A673 (cell line): Measurements from ENCODE around the gene SPATA16. TPM values are rescaled to one million over a fixed set of nuclear protein-coding genes. Genes with fewer than 3 reads are reported as not detected.

ENCODE experiments used
- BruUV-seq: library from RNA; stranded (reverse); fragments of 400-500 nt; replicated peaks from 2 replicates; lab custom pipeline; 2021; lab: Mats Ljungman, UMichigan
- CTCF ChIA-PET: fragments of 300-600 bp; sonication (Branson Sonifier 250); formaldehyde crosslinking; loops from one replicate; lab custom pipeline; 2022; ENCODE audit warnings: antibody characterized with exemption; lab: Charles Lee
- POLR2A ChIA-PET: fragments of 300-600 bp; sonication (Branson Sonifier 250); formaldehyde crosslinking; loops from one replicate; lab custom pipeline; 2022; ENCODE audit warnings: antibody characterized with exemption; ENCODE audit not compliant: low non-redundant PET; lab: Charles Lee
- DNase-seq: peaks from one replicate; pipeline ENCODE4 v3.0.0-alpha.2; 2015; ENCODE audit warnings: low spot score
- H3K27ac ChIP-seq: fragments of 200-600 bp; sonication (generic); 2 replicates; pipeline ENCODE4 v1.5.1; 2016; ENCODE audit warnings: mixed run types, low read depth, mild to moderate bottlenecking, mixed read lengths, antibody characterized with exemption, low read length; ENCODE audit not compliant: poor library complexity, severe bottlenecking
- H3K27me3 ChIP-seq: fragments of 200-600 bp; sonication (generic); replicated peaks from 2 replicates; pipeline ENCODE4 v1.6.1; 2017; ENCODE audit warnings: mixed run types, low read depth, mild to moderate bottlenecking, mixed read lengths, antibody characterized with exemption, low read length; ENCODE audit not compliant: insufficient read depth, poor library complexity
- H3K36me3 ChIP-seq: fragments of 200-600 bp; sonication (generic); 2 replicates; pipeline ENCODE4 v1.6.1; 2016; ENCODE audit warnings: mixed run types, mild to moderate bottlenecking, mixed read lengths, antibody characterized with exemption, low read length; ENCODE audit not compliant: insufficient read depth, poor library complexity, severe bottlenecking
- H3K4me1 ChIP-seq: fragments of 200-600 bp; sonication (generic); 2 replicates; pipeline ENCODE4 v1.6.1; 2017; ENCODE audit warnings: mixed run types, mild to moderate bottlenecking, mixed read lengths, antibody characterized with exemption, low read length; ENCODE audit not compliant: insufficient read depth, poor library complexity, severe bottlenecking
- H3K4me3 ChIP-seq: fragments of 200-600 bp; sonication (generic); 2 replicates; pipeline ENCODE4 v1.5.1; 2016; ENCODE audit warnings: low read depth, mixed run types, mild to moderate bottlenecking, mixed read lengths, low read length; ENCODE audit not compliant: poor library complexity, severe bottlenecking
- H3K9me3 ChIP-seq: fragments of 200-600 bp; sonication (generic); 2 replicates; pipeline ENCODE4 v1.6.1; 2016; ENCODE audit warnings: mixed run types, low read depth, mild to moderate bottlenecking, mixed read lengths, antibody characterized with exemption, low read length; ENCODE audit not compliant: poor library complexity, severe bottlenecking
- EZH2 ChIP-seq: fragments of 200-600 bp; sonication (generic); IDR thresholded peaks from 2 replicates; pipeline ENCODE4 v1.6.1; 2017; ENCODE audit warnings: borderline replicate concordance, low read depth, mild to moderate bottlenecking, mixed read lengths, antibody characterized with exemption, low read length; ENCODE audit not compliant: poor library complexity, severe bottlenecking
- intact Hi-C: fragments of 100-400 bp; cut with micrococcal nuclease; formaldehyde crosslinking; loops from one replicate; pipeline ENCODE4 v1.10.0; 2022; ENCODE audit not compliant: unreplicated experiment
- total RNA-seq: library from RNA; stranded (reverse); gene quantifications from 2 replicates; pipeline ENCODE4 v1.2.3, GENCODE V29; 2021
- TF ChIP-seq, protein P1 (sequence below): fragments of 300-800, 200-600 bp; sonication (generic); conservative IDR thresholded peaks from 2 replicates; pipeline ENCODE4 v1.5.1; 2017; ENCODE audit warnings: low read depth, mild to moderate bottlenecking, antibody characterized with exemption, low read length, moderate library complexity, mixed read lengths

The SPATA16 gene
- total RNA-seq, 1 experiment from 2014 or later = not detected

- no peak for DNase-seq
- POLR2A ChIA-PET = no interaction called here
- BruUV-seq = no TSS peak
- H3K36me3 ChIP-seq = no peaks in the 10 kb centered on the region
- H3K4me1 ChIP-seq = peaks cover 4% of the 10 kb centered on the region
- intact Hi-C loops = no loop called here
- H3K27me3 ChIP-seq = no peaks in the 10 kb centered on the region
- no peak overlapping the region for H3K4me3 ChIP-seq
- CTCF ChIA-PET = no interaction called here
- H3K9me3 ChIP-seq = no peaks in the 10 kb centered on the region
- TF ChIP-seq EZH2 = no peak
- no peak overlapping the region for H3K27ac ChIP-seq
Observed at GRCh38 chr3:172958565-172958964, 182.5 kb downstream of the SPATA16 start.

- intact Hi-C loops = no loop called here
- TF ChIP-seq EZH2 = no peak
- TF ChIP-seq, protein P1, sequence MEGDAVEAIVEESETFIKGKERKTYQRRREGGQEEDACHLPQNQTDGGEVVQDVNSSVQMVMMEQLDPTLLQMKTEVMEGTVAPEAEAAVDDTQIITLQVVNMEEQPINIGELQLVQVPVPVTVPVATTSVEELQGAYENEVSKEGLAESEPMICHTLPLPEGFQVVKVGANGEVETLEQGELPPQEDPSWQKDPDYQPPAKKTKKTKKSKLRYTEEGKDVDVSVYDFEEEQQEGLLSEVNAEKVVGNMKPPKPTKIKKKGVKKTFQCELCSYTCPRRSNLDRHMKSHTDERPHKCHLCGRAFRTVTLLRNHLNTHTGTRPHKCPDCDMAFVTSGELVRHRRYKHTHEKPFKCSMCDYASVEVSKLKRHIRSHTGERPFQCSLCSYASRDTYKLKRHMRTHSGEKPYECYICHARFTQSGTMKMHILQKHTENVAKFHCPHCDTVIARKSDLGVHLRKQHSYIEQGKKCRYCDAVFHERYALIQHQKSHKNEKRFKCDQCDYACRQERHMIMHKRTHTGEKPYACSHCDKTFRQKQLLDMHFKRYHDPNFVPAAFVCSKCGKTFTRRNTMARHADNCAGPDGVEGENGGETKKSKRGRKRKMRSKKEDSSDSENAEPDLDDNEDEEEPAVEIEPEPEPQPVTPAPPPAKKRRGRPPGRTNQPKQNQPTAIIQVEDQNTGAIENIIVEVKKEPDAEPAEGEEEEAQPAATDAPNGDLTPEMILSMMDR = no peak
- no peak overlapping the region for H3K4me3 ChIP-seq
- no peaks in the 10 kb centered on the region for H3K36me3 ChIP-seq
- no peaks in the 10 kb centered on the region for H3K9me3 ChIP-seq
- no peak for DNase-seq
- BruUV-seq = no TSS peak
- POLR2A ChIA-PET = interaction anchor here (0.7 kb wide), 1 partner anchor 24 kb away, joined by 7 read pairs; no protein-coding TSS in a partner anchor
- no peak overlapping the region for H3K27ac ChIP-seq
- no peaks in the 10 kb centered on the region for H3K4me1 ChIP-seq
- CTCF ChIA-PET = interaction anchor here (0.6 kb wide), 1 partner anchor 1111 kb away, joined by 3 read pairs; no protein-coding TSS in a partner anchor
- H3K27me3 ChIP-seq = no peaks in the 10 kb centered on the region
Observed at GRCh38 chr3:172953571-172953970, 187.5 kb downstream of the SPATA16 start.

- H3K27ac ChIP-seq = no peak overlapping the region
- no peaks in the 10 kb centered on the region for H3K36me3 ChIP-seq
- ChIA-PET CTCF (no interaction called here), POLR2A (no interaction called here)
- no peaks in the 10 kb centered on the region for H3K27me3 ChIP-seq
- no TSS peak for BruUV-seq
- H3K9me3 ChIP-seq = no peaks in the 10 kb centered on the region
- intact Hi-C loops = no loop called here
- no peak for TF ChIP-seq EZH2
- TF ChIP-seq, protein P1 = no peak
- DNase-seq = no peak
- H3K4me1 ChIP-seq = no peaks in the 10 kb centered on the region
- H3K4me3 ChIP-seq = no peak overlapping the region
Observed at GRCh38 chr3:172951511-172951910, 189.5 kb downstream of the SPATA16 start.

GRCh38 chr3:172946061-172946460 is 195.0 kb downstream of the SPATA16 start:
- DNase-seq = no peak
- Histone ChIP-seq H3K27ac (no peak overlapping the region), H3K27me3 (no peaks in the 10 kb centered on the region), H3K4me1 (no peaks in the 10 kb centered on the region), H3K36me3 (no peaks in the 10 kb centered on the region), H3K4me3 (no peak overlapping the region), H3K9me3 (no peaks in the 10 kb centered on the region)
- TF ChIP-seq, protein P1 = no peak
- no peak for TF ChIP-seq EZH2
- ChIA-PET CTCF (no interaction called here), POLR2A (no interaction called here)
- intact Hi-C loops = no loop called here
- no TSS peak for BruUV-seq
